Measurements from ENCODE around the gene LYRM4.

- TF ChIP-seq CTCF (conservative IDR thresholded peaks at IDR 0.05; ENCODE audit: low read depth in 2 of 2) (no peak), POLR2AphosphoS5 (IDR thresholded peaks at IDR 0.05; ENCODE audit: low read depth) (no peak), EZH2 (IDR thresholded peaks at IDR 0.05; ENCODE audit: low read depth, unreplicated experiment) (no peak), ETS1 (IDR thresholded peaks at IDR 0.05) (no peak), NANOG (IDR thresholded peaks at IDR 0.05; ENCODE audit: borderline replicate concordance) (no peak), CREB1 (CRISPR knock-in tag; IDR thresholded peaks at IDR 0.05; ENCODE audit: low read depth) (no peak), EZH2phosphoT487 (IDR thresholded peaks at IDR 0.05; ENCODE audit: unreplicated experiment) (no peak), REST (IDR thresholded peaks at IDR 0.05; ENCODE audit: unreplicated experiment) (no peak), JUNB (IDR thresholded peaks at IDR 0.05; ENCODE audit: unreplicated experiment) (no peak), STAT1 (IDR thresholded peaks at IDR 0.05; ENCODE audit: unreplicated experiment) (no peak), ZNF331 (CRISPR knock-in tag; IDR thresholded peaks at IDR 0.05; ENCODE audit: low read depth) (no peak), ZNF114 (CRISPR knock-in tag; IDR thresholded peaks at IDR 0.05) (no peak)
Observed at GRCh38 chr6:5184878-5185277, 75.9 kb downstream of the LYRM4 start.
